HCEC 1CT (cell line): ENCODE data around the gene ELOVL6.
"Not testable (repeated sequence)": the region's sequence is repeated elsewhere in the genome, so short reads cannot be mapped to it uniquely, and the experiment has no call there.

Source experiments
- DNase-seq: peaks from one replicate; pipeline ENCODE4 v3.0.0-alpha.2; 2017

The ELOVL6 gene

DNA sequence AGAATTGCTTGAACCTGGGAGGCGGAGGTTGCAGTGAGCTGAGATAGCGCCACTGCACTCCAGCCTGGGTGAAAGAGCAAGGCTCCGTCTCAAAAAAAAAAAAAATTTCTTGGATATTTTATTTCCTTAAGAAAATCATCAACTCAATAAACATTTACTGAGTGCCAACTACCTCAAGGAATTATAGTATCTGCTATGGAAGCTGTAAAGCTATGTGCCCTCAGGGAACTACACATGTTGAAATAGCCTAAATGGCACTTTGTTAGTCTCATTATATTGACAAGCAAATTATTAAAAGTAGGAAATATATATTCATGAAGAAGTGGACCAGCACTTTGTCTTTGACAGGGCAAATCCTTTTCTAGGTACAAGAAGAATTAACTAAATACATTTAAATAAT is 40.8 kb downstream of the ELOVL6 start:
- DNase-seq, result no peak

DNA sequence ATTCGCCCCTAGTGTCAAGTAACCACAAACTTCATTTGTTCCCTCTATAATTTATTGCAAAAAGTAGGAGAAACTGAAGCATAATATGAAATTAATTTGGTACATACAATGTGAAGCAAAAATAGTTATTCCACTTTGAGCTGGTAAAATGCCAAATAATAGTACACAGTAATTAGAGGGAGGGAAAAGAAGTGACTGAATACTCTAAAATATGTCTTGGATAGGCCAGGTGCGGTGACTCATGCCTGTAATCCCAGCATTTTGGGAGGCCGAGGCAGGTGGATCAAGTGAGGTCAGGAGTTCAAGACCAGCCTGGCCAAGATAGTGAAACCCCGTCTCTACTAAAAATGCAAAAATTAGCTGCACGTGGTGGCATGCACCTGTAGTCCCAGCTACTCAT is 41.2 kb downstream of the ELOVL6 start:
- DNase-seq, result not testable (repeated sequence)

DNA sequence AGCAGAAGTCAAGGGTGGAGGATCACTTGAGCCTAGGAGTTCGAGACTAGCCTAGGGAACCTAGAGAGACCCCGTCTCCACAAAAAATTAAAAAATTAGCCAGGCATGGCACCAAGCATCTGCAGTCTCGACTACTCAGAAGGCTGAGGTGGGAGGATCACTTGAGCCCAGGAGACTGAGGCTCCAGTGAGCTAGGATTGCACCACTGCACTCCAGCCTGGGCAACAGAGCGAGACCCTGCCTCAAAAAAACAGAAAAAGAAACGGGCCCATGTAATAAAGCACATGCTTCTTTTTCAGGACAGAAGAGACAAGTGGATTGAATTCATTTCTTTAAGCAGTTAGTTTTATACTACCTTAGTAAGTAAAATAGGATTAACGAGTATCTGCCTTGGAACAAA is 42.0 kb downstream of the ELOVL6 start:
- DNase-seq, result no peak

DNA sequence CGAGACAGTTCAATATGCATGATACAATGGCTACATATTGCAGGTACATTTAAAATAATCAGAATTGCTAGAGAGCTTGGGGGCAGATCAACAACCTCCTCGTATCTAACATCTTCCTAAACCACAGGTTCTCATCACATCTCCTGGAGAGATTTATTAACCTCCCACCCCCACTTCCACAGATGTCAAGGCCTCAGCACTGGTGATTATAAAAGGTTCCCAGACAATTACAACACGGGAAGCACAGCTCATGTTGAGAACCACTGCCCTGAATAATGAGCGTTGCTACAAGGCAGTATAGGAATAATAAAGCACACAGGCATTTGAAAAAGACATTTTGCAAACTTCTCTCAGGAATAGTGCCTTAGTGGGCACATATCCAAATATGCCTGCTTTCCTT is 42.8 kb downstream of the ELOVL6 start:
- no peak for DNase-seq

DNA sequence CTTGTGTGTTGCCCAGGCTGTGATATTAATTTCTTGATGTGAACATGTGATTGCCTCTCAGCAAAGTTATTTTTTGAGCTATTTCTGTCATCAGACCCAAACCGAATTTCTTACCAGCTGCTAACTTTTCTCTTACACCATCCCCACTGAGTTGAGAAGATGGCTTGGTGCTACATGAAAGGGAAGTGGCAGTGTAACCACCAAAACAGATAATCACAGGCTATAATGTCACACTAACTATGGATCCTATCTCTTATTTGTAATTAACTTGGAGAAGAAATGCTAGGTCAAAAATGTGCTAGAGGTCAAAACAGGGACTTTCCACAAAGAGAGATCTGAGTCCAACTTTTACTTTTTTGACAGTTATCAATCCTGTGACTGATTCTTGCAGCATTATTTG is 43.8 kb downstream of the ELOVL6 start:
- DNase-seq, result no peak

DNA sequence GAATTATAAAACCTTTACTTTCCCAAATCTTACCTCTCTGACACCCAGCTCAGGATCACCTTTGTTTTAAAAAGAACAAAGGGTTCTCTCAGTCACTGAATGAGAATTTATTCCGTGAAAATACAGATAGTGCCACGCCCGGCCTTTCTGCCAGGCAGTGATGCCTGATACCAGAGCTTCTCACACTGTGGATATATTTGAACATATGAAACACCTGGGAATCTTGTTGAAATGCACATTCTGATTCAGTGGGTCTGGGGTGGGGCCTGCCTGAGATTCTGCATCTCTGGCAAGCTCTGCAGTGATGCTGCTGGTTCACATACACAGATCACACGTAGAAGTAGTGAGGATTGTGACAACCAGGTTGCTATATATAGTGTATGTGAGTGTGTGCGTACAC is 46.0 kb downstream of the ELOVL6 start:
- DNase-seq, result no peak

DNA sequence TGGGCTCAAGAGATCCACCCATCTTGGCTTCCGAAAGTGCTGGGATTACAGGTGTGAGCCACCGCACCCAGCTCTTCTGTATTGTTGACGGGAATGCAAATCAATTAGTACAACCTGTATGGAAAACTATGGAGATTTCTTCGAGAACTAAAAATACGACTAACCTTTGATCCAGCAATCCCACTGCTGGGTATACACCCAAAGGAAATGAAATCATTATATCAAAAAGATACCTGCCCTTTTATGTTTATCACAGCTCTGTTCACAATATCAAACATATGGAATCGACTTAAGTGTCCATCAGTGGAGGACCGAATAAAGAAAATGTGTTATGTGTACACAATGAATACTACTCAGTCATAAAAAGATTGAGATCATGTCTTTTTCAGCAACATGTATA is 49.3 kb downstream of the ELOVL6 start:
- no peak for DNase-seq

DNA sequence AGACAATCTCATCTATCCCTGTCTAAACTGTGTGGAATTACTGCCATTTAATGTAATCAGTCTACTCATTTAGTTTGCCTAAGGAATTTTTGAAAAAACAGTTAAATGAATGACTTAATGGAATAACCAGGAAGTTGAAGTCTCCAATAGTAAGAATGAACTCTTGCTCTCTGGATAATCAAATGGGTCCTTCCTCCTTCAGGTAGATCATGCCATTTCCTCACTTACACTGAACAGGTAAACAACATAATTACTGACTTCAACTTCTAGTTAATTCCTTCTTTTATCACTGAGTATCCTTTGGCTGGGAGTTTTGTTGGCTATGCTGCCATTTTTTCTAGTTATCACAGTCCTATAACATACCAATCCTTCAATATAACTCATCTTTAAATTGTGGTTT is 56.0 kb downstream of the ELOVL6 start:
- no peak for DNase-seq

DNA sequence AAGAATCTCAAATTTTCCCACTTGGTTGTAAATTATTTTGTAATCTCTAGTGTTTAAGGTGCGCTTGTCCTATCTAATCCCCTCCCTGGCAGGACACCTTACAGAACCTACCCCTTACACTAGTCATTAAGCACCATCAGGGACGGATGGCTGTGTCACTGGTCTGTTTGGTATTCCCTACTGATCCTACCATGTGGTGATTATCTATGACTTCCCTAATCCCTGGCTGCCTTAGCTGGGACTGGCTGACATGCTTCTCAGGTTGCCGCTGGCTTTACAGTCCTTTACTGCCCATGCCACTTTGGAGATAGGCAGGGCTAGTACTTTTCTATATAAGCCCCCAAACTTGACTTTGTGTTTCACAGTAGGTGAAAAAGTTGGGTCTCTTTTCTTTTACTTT is 58.6 kb downstream of the ELOVL6 start:
- no peak for DNase-seq

DNA sequence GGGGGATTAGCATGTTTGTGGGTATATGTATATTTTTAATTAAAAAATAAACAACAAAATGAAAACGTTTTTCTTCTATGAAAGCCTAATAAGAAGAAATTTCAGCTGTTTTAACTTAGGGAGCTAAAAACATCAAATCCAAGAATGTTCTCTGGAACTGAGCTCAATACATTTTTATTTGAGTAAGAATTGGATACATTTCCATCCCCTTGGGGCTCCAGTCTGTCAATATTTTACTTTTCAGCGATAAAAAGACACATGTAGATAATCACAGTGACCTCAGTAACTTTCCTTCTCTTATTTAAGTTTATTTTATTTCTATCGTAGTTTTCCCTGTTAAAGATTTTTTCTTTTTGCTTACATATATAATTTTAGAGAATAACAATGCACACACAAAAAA is 59.3 kb downstream of the ELOVL6 start:
- no peak for DNase-seq

DNA sequence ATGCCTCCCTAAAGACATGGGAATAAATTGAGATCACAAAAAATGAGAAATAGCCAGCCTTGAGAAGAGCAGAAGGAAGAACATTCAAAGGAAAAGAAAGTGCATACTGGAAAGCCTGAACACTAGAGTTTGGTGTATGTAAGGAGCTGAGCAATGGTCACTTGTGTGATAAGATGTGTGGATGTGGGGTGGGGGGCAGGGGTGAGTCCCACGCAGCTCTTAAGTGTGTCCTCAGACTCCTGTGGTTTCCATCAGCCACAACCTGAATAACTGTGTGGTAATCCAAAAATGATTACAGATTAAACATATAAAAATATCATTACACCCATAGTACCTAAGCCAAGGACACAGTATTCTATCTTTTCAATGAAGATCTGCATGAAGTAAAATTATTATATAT is 59.9 kb downstream of the ELOVL6 start:
- DNase-seq, result no peak

DNA sequence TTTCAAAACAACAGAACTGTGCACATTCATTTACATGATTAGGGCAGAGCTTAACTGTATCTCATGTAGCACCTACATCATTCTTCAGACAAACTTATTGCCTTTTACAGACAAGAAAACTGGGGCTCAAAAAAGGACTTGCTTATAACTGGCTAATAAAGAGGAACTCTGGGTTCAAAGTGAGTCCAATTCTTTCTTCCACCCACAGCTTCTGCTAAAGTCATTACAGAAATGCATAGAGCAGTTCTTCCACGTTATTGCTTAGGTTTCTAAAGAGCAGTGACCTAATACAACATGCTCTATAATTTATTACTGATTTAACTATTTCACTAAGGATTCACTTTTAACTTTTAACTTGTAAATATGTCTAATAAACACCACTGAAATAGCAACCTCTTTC is 60.6 kb downstream of the ELOVL6 start:
- DNase-seq, result no peak

DNA sequence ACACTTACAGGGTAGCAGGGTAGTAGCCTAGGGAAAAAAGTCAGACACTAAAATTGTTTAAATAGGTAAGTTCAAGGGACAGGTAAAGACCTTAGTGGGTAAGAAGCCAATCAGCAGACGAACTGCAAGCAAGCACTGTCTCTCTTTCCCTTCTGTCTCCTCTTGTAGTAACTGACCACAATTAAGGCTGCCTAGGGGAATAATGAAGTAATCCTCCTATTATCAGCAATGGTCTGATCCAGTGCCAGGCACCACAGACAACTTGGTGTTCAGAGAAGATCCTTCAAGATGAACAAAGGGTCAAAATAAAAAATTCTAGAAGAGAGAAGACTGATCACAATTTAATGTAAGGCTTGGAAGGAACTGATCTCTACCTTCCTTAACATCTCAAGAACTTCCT is 62.9 kb downstream of the ELOVL6 start:
- no peak for DNase-seq

DNA sequence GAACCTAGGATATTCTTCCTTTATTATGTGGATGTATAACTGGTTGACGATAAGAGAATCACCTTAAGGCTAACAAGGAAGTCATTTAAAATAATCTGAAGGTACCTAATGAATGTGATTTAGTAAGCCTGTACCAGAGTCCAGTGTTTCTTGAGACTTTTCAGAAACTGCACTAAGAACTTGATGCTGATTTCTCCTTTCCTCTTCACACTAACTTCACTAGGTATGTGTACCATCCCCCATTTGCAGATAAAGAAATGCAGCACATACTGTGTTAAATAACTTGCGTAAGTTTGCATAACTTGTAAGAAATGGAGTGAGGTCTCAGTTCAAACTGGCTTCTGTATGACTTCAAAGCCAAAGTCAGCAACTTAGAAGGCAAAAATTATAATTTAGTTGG is 63.3 kb downstream of the ELOVL6 start:
- DNase-seq, result no peak

DNA sequence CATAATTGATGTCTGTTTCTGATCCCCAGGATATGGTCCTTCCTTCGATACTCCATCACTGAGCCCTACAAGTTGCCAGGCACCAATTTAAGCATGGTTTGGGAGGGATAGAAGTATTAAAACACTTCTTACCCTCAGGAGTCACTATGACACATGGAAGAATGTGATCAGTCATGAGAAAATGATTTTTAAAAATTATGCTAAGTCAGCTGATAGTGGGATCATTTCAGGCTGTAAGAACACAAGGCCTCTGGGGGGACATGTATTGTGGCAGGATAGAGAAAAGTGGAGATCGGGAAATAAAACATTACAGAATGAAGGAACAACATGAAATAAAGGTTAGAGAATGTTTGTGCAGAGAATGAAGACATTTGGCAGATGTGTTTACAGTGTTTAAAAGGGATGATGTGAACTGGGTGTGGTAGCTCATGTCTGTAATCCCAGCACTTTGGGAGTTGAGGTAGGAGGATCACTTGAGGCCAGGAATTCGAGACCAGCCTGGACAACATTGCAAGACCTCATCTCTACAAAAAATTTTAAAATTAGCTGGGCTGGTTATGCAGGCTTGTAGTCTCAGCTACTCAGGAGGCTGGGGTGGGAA is 64.0 kb downstream of the ELOVL6 start:
- DNase-seq, result no peak

DNA sequence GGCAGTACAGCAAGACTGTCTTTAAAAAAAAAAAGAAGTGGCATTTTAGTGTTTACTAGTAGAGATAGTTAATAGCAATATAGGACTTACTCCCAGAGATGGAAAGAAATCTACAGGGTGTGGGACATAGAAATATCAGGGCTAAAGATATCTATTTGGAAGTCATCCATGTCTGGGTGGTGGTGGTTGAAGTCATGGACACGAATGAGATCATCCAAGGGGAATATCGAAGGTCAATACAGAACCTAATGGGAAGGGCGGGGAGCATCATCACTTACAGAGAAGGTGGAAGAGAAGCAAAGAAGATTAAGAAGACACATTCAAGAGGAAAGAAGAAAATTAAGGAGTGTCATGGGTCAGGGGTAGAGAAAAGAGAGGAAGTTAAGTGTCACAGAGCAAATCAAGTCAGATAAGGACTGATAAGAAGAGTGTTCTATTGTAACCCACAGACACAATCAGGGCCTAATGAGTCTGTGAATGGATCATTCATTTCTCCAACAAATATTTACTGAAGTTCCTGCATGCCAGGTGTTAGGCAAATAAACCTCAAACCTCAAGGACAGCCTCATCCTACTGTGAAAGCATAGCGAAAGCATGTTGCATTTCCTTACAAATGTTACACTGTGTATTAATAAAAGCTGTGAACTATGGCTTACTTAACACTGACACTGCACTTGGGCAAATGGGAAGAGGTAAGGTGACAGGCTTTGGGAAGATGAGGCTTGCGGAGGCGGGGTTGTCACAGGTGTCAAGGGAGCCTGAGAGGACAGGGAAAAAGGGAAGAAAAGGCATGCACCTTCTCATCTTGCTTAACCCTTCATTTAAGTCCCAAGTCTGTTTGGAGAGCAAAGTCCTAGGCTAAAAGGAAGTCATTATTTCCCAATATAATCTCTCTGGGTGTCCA is 65.3 kb downstream of the ELOVL6 start:
- no peak for DNase-seq

DNA sequence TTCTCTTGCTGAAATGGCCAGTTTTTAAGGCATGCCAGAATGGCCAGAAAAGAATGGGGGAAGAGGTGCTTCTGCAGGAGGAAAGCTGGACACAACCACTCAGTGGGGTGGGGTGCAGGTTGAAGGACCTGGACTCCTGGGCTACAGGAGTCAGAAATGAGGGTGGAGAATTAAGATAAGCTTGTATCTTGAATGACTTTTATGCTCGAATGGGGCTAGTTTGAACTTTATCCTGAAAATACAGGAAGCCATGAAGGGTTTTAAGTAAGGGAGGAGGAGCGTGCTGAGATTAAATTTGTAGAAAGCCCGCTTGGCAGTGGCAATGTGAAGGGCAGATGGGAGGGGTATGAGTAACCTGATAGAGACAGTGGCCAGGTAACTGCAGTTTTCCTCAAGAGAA is 66.5 kb downstream of the ELOVL6 start:
- DNase-seq, result no peak

DNA sequence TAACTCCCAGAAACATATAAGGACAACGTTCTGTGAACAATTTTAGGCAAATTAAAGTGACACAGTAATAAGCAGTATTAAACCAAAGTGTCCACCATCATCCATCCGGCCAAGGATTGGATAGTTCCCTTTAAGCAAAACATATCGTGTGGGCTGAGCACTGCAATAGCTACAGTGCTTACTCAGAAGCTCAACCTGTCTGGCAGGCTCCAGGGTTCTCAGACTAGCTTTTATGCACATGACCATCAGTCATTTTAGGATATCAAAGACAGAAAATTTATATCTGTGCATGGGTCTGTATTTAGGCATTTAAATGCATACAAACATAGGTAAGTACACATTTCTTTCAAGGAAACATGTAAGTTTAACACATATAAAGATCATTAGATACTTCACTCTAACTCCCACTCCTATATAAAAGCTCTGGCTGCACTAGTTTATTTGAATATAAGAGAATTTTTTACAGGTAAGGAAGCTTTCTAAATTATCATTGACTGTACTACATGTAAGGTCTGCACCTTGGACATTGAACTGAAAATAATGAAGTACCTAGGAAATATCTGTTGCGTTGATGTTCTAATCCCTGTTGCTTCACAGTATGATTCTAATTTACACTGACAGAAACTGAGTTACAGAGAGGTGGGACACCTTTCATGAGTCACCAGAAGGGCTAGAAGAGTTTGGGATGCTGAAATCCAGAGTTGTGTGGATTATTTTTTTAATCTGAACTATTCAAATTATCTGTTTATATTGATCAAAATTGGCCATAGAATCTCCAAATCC is 67.6 kb downstream of the ELOVL6 start:
- DNase-seq, result no peak

DNA sequence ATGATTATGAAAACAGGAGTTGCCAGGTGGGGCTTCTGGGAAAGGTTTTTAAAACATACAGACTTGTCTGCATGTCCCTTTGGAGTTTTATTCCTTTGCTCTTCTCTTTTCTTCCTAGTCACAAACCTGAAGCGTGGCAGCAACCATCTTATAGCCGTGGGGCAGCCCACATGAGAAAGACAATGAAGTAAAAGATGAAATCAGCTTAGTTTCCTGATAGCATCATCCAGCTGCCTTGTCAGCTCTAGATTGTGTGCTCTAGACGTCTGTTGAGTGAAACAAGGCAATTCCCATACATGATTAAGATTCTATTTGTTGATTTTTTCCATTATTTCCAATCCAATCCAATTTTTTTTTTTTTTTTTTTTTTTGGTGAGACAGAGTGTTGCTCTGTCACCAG is 68.9 kb downstream of the ELOVL6 start:
- DNase-seq, result no peak

DNA sequence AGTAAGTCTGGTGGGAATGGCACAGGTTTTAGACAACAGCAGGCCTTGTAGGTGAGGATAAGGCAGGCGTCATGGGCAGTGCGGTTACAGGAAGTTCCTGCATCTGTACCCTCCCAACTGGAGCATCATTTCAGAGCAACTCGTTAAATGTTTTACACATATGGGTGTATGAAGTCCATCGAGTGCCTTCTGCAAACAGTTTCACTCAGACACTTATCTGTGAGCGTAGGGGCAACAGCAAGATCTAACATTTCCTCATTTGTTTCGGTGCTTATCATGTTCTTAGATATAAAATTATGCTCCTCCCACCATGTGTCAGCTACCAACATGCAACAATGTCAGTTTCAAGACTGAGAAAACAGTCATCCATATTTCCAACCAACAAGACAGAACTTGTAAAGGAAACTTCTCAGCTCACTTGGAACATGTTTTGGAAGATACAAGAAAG is 69.9 kb downstream of the ELOVL6 start:
- DNase-seq, result no peak

DNA sequence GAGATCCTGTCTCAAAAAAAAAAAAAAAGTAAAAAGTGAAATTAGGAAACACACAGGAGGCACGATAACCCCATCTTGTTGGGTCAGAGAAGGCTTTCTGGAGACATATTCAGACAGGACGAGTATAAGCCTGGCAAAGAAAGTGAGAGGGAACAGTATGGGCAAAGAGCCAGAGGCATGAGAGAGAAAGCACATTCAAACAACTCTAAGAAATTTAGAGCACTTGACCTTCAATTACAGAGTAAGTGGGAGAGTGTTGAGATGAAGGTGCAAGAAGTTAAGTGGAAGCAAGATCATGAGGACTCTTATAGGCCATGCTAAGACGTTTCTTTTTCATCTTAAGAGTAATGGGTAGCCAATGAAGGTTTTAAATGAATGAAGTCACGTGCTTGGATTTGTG is 70.4 kb downstream of the ELOVL6 start:
- DNase-seq, result no peak

DNA sequence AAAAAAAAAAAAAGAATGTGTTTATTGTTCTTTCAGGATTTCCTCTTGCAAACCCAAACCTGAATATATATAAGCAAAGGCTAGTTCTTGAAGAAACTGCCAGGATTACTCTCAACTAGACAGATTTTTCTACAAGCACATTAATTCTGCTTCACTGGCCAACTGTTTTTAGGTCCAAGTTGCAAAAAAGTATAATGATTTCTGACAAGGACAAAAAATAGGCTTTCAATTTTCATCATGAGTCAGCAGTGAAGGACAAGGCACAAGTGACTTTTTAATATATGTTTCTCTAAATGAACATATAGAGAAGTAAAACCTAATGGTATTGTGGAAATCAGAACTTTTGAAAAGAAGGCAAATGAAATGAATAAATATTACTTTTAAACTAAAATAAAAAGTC is 73.7 kb downstream of the ELOVL6 start:
- no peak for DNase-seq

DNA sequence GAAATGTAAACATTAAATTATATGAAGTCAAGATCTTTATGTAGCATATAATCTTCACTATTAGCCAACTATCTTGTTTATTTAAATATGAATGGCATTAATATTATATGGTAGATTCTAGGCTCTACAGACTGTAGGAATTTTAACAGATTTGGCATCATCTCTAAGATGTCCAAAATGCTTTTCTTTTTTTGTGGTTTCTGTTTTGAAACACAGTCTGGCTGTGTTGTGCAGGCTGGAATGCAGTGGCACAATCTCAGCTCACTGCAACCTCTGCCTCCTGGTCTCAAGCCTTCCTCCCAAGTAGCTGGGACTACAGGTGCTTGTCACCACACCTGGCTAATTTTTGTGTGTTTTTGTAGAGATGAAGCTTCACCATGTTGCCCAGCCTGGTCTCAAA is 76.2 kb downstream of the ELOVL6 start:
- DNase-seq, result no peak

DNA sequence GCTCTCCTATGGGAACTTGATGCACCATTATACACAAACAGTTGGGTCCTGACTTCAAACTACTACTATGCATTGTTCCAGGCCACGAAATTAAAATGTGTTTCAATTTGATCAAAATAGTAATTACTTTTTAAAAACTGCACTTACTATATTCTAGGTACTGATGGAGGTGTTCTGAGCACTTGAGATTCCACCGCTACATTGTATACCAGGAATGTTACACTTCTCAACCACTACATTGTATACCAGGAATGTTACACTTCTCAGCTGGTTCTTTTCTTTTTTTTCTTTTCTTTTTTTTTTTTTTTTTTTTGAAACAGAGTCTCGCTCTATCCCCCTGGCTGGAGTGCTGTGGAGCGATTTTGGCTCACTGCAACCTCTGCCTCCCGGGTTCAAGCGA is 77.9 kb downstream of the ELOVL6 start:
- DNase-seq, result no peak
